MM.1S (cell line): ENCODE measurements around the gene BHLHA9.

Experiments
- CTCF ChIP-seq: fragments of 300-600 bp; sonication (generic); IDR thresholded peaks from 2 replicates; pipeline ENCODE4 v1.5.1; 2016; ENCODE audit warnings: antibody characterized with exemption, low read length, mixed read lengths
- EZH2 ChIP-seq: fragments of 300-600 bp; sonication (generic); optimal IDR thresholded peaks from 2 replicates; pipeline ENCODE3; 2017; ENCODE audit warnings: low read depth, mild to moderate bottlenecking, antibody characterized with exemption, low read length, mixed read lengths

DNA sequence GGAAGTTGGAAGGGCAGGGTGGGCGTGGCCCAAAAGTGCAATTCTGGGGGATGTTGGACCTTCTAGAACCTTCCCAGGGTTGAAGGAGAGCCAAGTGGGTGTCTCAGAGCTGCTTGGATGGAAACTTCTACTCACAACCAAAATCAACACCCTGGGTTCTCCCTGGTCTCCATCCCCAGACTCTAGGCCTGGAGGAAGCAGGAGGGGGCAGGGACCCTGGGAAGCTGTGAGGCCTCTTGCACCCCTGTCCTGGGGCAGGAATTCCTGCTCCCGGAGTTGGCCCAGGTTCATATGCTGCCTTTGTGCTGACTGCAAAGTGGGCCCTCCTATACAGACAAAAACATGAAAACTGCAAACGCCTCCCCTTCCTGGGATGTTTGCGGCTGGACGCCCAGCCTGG lies 34.3 kb downstream of the BHLHA9 start:
- TF ChIP-seq CTCF, result no peak
- no peak for TF ChIP-seq EZH2
